ENCODE results near the gene TMEM63C.

TMEM63C gene

DNA sequence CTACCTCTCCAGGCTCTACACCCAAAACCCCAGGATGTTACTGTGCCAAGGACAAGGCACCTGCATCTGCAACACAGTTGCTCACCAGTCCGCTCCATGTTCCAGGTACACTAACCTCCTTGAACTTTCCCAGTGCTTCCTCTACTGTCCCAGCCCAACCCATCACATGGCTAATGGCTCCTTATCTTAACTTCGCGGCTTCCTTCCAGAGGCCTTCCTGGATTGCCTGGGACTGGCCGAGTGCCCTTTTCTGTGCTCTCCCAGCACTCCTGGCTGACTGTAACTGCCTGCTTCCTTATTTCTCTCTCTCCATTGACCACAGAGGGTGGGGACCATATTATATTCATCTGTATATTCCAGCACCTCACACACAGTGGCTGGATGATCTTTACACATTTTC is 118.2 kb downstream of the TMEM63C start:
- no peaks in the 10 kb centered on the region for H4K20me1 ChIP-seq (ENCODE audit: insufficient read depth)
- TF ChIP-seq, protein P1, sequence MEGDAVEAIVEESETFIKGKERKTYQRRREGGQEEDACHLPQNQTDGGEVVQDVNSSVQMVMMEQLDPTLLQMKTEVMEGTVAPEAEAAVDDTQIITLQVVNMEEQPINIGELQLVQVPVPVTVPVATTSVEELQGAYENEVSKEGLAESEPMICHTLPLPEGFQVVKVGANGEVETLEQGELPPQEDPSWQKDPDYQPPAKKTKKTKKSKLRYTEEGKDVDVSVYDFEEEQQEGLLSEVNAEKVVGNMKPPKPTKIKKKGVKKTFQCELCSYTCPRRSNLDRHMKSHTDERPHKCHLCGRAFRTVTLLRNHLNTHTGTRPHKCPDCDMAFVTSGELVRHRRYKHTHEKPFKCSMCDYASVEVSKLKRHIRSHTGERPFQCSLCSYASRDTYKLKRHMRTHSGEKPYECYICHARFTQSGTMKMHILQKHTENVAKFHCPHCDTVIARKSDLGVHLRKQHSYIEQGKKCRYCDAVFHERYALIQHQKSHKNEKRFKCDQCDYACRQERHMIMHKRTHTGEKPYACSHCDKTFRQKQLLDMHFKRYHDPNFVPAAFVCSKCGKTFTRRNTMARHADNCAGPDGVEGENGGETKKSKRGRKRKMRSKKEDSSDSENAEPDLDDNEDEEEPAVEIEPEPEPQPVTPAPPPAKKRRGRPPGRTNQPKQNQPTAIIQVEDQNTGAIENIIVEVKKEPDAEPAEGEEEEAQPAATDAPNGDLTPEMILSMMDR (conservative IDR thresholded peaks at IDR 0.05; ENCODE audit: low read depth, low read length), result no peak
- H3K4me2 ChIP-seq, result no peak overlapping the region
- H3K27ac ChIP-seq, result no peak overlapping the region
- no peaks in the 10 kb centered on the region for H3K79me2 ChIP-seq (ENCODE audit: insufficient read depth, low read depth)
- H3K27me3 ChIP-seq (ENCODE audit: insufficient read depth, low read depth), result no peaks in the 10 kb centered on the region
- H3K36me3 ChIP-seq (ENCODE audit: insufficient read depth), result no peaks in the 10 kb centered on the region
- H3K4me1 ChIP-seq (ENCODE audit: low read depth, poor library complexity, severe bottlenecking), result no peaks in the 10 kb centered on the region
- no peak overlapping the region for H3K4me3 ChIP-seq (IDR thresholded peaks at IDR 0.05; ENCODE audit: insufficient read depth, low read depth, low read length)
- H3K9ac ChIP-seq, result no peak overlapping the region
- H2AFZ ChIP-seq (ENCODE audit: low read depth), result no peak overlapping the region

DNA sequence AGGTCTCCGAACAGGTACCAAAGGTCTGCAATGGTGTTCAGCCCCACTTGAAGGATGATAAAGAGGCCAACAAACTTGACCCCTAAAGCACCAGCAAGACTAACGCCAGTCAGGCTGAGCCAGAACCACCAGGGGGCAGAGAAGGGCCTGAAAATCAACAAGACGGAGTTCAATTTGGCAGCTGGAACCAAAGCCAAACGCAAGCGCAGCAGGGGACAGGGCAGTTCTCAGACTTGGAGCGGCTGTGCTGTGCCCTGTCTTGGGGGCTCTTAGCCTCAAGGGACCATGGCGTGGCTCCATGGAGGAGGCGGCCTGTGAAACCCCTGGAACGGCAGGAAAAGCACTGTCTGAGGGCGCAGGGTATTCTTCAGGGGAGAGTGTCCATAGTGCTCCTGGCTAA is 119.5 kb downstream of the TMEM63C start:
- Histone ChIP-seq H2AFZ (ENCODE audit: low read depth) (no peak overlapping the region), H3K27me3 (ENCODE audit: insufficient read depth, low read depth) (no peaks in the 10 kb centered on the region), H3K4me3 (IDR thresholded peaks at IDR 0.05; ENCODE audit: insufficient read depth, low read depth, low read length) (no peak overlapping the region), H3K36me3 (ENCODE audit: insufficient read depth) (no peaks in the 10 kb centered on the region), H3K4me1 (ENCODE audit: low read depth, poor library complexity, severe bottlenecking) (no peaks in the 10 kb centered on the region), H3K9ac (no peak overlapping the region), H3K4me2 (no peak overlapping the region), H3K27ac (no peak overlapping the region), H3K79me2 (ENCODE audit: insufficient read depth, low read depth) (no peaks in the 10 kb centered on the region), H4K20me1 (ENCODE audit: insufficient read depth) (no peaks in the 10 kb centered on the region)
- TF ChIP-seq, protein P1 (conservative IDR thresholded peaks at IDR 0.05; ENCODE audit: low read depth, low read length), result peak; percentile 53; the same call in 1 of the 2 replicates

DNA sequence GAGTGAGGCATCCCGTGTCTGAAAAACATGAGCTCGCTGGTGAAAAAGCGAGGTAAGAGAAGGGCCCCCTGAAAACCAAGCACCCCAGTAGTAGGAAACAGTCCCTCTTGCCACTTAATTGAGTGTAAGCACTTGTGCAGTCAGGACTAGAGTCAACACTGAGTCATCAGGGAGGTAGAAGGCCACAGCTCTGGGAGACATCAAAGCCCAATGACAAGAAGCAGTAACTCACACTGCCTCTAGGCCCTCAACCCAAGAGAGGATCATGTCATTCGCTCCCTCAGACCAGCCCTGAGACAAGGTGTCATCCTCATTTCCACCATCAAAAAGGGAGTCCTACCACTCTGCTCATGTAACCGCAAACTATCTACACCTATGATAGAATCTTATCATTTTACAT is 121.3 kb downstream of the TMEM63C start:
- Histone ChIP-seq H3K27ac (no peak overlapping the region), H3K9ac (no peak overlapping the region), H2AFZ (ENCODE audit: low read depth) (no peak overlapping the region), H3K4me2 (no peak overlapping the region), H4K20me1 (ENCODE audit: insufficient read depth) (no peaks in the 10 kb centered on the region), H3K79me2 (ENCODE audit: insufficient read depth, low read depth) (no peaks in the 10 kb centered on the region), H3K36me3 (ENCODE audit: insufficient read depth) (no peaks in the 10 kb centered on the region), H3K27me3 (ENCODE audit: insufficient read depth, low read depth) (no peaks in the 10 kb centered on the region), H3K4me1 (ENCODE audit: low read depth, poor library complexity, severe bottlenecking) (no peaks in the 10 kb centered on the region), H3K4me3 (IDR thresholded peaks at IDR 0.05; ENCODE audit: insufficient read depth, low read depth, low read length) (no peak overlapping the region)
- TF ChIP-seq, protein P1 (conservative IDR thresholded peaks at IDR 0.05; ENCODE audit: low read depth, low read length), result no peak

GRCh38 chr14:77303417-77304156 is 122.0 kb downstream of the TMEM63C start:
- H3K4me2 ChIP-seq, result no peak overlapping the region
- H3K36me3 ChIP-seq (ENCODE audit: insufficient read depth), result no peaks in the 10 kb centered on the region
- no peak overlapping the region for H3K9ac ChIP-seq
- no peaks in the 10 kb centered on the region for H4K20me1 ChIP-seq (ENCODE audit: insufficient read depth)
- no peaks in the 10 kb centered on the region for H3K79me2 ChIP-seq (ENCODE audit: insufficient read depth, low read depth)
- H3K4me3 ChIP-seq (IDR thresholded peaks at IDR 0.05; ENCODE audit: insufficient read depth, low read depth, low read length), result no peak overlapping the region
- no peaks in the 10 kb centered on the region for H3K4me1 ChIP-seq (ENCODE audit: low read depth, poor library complexity, severe bottlenecking)
- H3K27ac ChIP-seq, result no peak overlapping the region
- TF ChIP-seq, protein P1 (conservative IDR thresholded peaks at IDR 0.05; ENCODE audit: low read depth, low read length), result no peak
- H2AFZ ChIP-seq (ENCODE audit: low read depth), result no peak overlapping the region
- no peaks in the 10 kb centered on the region for H3K27me3 ChIP-seq (ENCODE audit: insufficient read depth, low read depth)
